HT-29 (cell line): ENCODE measurements around the gene GPR37L1. TPM values are rescaled to one million over a fixed set of nuclear protein-coding genes. Genes with fewer than 3 reads are reported as not detected.
"Not testable (repeated sequence)": the region's sequence is repeated elsewhere in the genome, so short reads cannot be mapped to it uniquely, and the experiment has no call there.

Experiments used
- DNase-seq: peaks from one replicate; pipeline ENCODE4 v3.0.0-alpha.2; 2015; ENCODE audit warnings: low spot score
- total RNA-seq: library from RNA; depleted of rRNA; stranded (reverse); fragments of >200 nt; shearing (Covaris generic); gene quantifications from 2 replicates; pipeline ENCODE4 v1.2.3, GENCODE V29; 2014

GPR37L1 gene
- total RNA-seq, 1 experiment from 2014 or later = 0.69 TPM

GRCh38 chr1:202107801-202108731 is 14.7 kb upstream of the GPR37L1 start:
- DNase-seq = peak; percentile 64

GRCh38 chr1:202110977-202111376 is 11.7 kb upstream of the GPR37L1 start:
- no peak for DNase-seq

DNA sequence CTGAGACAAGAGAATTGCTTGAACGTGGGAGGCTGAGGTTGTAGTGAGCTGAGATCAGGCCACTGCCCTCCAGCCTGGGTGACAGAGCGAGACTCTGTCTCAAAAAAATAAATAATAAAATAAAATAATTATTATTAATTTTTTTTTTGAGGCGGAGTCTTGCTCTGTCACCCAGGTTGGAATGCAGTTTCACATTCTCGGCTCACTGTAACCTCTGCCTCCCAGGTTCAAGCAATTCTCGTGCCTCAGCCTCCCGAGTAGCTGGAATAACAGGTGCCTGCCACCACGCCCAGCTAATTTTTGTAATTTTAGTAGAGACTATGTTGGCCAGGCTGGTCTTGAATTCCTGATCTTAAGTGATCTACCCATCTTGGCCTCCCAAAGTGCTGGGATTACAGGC is 11.1 kb upstream of the GPR37L1 start:
- not testable (repeated sequence) for DNase-seq

DNA sequence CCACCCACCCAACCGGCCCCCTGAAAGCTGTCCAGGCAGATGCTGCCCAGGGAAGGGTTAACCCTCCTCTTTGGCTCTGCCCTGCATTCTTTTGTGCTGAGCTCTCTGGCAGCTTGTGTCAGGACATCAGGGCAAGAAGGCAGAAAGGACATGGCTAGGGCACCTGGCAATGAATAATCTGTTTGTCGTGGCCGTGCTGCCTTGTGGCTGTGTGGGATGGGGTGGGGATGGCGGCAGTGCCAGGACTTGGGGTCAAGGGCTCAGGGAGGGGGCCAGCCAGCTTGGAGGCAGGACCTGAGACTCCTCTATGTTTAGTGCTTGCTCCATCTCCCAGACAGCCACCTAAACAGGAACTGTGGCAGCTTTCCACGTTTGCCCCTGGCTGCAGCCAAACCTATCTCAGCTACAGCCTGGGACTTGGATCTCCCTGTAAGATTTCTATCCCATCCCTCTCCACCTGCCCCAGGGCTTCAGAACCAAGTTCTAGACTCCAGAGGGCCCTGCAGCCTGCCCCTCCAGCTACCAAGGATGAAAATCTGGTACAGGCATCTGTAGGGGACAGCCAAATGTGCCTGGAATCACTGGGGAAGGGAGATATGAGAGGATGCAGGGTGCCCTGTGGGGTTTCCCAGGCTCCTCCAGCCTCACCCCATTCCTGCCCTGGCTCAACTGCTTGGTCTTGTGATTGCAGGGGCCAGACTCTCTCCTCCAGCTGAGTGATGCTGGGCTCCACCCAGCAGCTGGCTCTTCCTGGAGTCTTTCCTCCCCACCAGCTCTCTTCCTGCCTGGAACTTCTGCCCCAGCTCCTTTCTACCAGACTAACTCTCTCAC is 9.6 kb upstream of the GPR37L1 start:
- DNase-seq = peak; percentile 90

GRCh38 chr1:202113690-202114300 is 8.9 kb upstream of the GPR37L1 start:
- peak; percentile 87 for DNase-seq

GRCh38 chr1:202116287-202116686 is 6.4 kb upstream of the GPR37L1 start:
- DNase-seq = no peak

DNA sequence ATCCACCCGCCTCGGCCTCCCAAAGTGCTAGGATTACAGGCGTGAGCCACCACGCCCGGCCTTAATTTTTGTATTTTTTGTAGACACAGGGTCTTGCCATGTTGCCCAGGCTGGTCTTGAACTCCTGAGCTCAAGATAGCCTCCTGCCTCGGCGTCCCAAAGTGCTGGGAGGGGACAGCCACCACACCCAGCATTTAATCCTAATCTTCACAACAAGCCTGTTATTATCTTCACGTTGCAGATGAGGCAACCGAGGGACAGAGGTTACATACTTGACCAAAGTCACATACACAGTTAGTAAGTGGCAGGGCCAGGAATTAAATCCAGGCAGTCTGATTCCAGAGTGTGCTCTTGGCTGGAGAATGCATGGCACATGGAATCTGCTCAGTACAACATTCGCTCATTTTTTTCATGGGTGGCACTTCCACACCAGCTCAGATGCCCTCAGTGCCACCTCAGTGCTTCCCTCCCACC is 4.8 kb upstream of the GPR37L1 start:
- DNase-seq = no peak

DNA sequence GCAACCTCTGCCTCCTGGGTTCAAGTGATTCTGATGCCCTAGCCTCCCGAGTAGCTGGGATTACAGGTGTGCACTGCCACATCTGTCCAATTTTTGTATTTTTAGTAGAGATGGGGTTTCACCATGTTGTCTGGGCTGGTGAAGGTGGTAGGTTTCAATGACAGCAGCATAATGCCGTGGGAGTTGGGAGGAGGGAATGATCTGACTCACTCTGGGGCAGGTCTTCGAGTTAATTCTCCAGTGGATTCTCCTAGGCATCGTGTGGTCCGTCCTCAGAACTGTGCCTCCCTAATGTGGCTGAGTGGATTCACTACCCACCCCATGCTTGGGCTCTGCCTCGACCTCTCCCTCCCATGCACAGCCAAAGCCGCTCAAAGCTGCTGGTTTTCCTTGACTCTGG is 1.7 kb upstream of the GPR37L1 start:
- DNase-seq = no peak

DNA sequence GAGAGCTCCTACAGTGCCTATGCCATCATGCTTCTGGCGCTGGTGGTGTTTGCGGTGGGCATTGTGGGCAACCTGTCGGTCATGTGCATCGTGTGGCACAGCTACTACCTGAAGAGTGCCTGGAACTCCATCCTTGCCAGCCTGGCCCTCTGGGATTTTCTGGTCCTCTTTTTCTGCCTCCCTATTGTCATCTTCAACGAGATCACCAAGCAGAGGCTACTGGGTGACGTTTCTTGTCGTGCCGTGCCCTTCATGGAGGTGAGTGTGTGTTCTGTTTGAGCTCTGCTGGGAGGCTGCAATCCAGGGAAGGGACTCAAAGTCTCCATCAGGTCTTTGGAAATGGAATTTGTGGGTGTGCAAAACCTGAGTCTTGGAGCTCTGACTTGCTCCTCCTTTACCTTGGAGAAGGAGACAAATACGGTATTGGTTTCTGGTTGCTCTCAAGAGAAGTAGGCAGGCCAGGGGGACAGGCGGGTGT is 658 bp downstream of the GPR37L1 start:
- DNase-seq = no peak

- DNase-seq = no peak
These were observed 1.4 kb downstream of the GPR37L1 start for GRCh38 chr1:202124142-202124541.

DNA sequence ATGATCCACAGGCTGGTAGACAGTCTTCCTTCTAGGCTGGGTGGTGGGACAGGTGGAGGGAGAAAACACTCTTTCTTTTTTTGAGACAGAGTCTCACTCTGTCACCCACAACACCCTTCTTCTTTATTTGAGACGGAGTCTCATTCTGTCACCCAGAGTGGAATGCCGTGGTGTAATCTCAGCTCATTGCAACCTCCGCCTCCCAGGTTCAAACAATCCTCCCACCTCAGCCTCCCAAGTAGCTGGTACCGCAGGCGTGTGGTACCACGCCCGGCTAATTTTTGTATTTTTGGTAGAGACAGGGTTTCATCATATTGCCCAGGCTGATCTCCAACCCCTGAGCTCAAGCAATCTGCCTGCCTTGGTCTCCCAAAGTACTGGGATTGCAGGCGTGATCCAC is 2.9 kb downstream of the GPR37L1 start:
- DNase-seq = no peak

- no peak for DNase-seq
These were observed 3.7 kb downstream of the GPR37L1 start for GRCh38 chr1:202126426-202126825.

DNA sequence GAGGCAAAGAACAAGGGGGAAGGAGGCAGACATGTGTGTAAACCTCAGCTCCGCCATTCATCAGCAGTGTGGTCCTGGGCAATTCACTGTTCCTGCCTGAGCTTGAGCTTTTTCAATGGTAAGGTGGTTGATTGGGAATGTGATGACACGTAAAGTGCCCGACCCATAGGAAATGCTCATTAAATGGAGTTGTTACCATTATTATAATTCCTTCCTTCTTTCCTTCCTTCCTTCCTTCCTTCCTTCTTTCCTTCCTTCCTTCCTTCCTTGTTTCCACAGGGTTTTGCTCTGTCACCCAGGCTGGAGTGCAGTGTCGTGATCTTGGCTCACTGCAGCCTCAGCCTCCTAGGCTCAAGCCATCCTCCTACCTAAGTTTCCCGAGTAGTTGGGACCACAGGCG is 4.3 kb downstream of the GPR37L1 start:
- DNase-seq = no peak

- DNase-seq = no peak
These were observed 5.3 kb downstream of the GPR37L1 start for GRCh38 chr1:202127836-202128622.

- no peak for DNase-seq
These were observed 7.0 kb downstream of the GPR37L1 start for GRCh38 chr1:202129453-202130296.

DNA sequence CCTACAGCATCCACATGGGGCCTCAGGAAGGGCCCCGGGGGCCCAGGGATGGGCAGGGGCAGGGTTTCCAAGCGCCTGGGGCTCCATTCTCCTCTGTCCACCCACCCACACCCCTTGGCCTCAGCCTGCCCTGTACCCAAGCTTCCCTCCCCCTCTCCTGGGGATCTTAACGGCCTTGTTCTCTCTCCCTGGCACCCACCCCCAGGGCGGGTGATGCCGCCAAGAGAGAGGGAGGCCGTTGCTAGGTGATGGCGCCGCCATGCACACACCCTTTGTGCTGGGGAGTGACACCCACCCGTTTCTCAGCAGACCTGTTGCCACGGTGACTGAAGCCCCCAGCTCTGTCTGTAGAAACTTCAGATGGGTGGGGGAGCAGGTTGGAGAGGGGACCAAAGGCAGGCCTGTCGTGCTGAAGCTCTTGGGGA is 7.6 kb downstream of the GPR37L1 start:
- DNase-seq = no peak

GRCh38 chr1:202130816-202131522 is 8.3 kb downstream of the GPR37L1 start:
- DNase-seq = no peak

GRCh38 chr1:202131956-202132821 is 9.5 kb downstream of the GPR37L1 start:
- no peak for DNase-seq
